ENCODE measurements around the gene MAP3K8.

MAP3K8 gene

GRCh38 chr10:30491916-30492515 is 58.0 kb downstream of the MAP3K8 start:
- no peak for DNase-seq

GRCh38 chr10:30493609-30494530 is 59.9 kb downstream of the MAP3K8 start:
- DNase-seq, result no peak

GRCh38 chr10:30494558-30494957 is 60.6 kb downstream of the MAP3K8 start:
- no peak for DNase-seq

GRCh38 chr10:30495687-30496086 is 61.7 kb downstream of the MAP3K8 start:
- no peak for DNase-seq

- no peak for DNase-seq
These were observed 65.8 kb downstream of the MAP3K8 start for GRCh38 chr10:30499816-30500215.

- no peak for DNase-seq
These were observed 66.5 kb downstream of the MAP3K8 start for GRCh38 chr10:30500534-30500933.

GRCh38 chr10:30500963-30501504 is 67.0 kb downstream of the MAP3K8 start:
- DNase-seq, result no peak

GRCh38 chr10:30502266-30503060 is 68.5 kb downstream of the MAP3K8 start:
- DNase-seq, result no peak

- no peak for DNase-seq
These were observed 69.8 kb downstream of the MAP3K8 start for GRCh38 chr10:30503700-30504266.

GRCh38 chr10:30505543-30506298 is 71.7 kb downstream of the MAP3K8 start:
- no peak for DNase-seq

- no peak for DNase-seq
These were observed 75.5 kb downstream of the MAP3K8 start for GRCh38 chr10:30509508-30509907.

GRCh38 chr10:30510184-30510931 is 76.4 kb downstream of the MAP3K8 start:
- DNase-seq, result no peak

GRCh38 chr10:30510932-30511700 is 77.1 kb downstream of the MAP3K8 start:
- no peak for DNase-seq
